Coronary artery (tissue), 2 donors: ENCODE data around the gene NRXN2.

Experiments
- DNase-seq: peaks from one replicate; pipeline ENCODE4 v3.0.0-alpha.2; 2017; ENCODE audit warnings: low spot score
- H3K27ac ChIP-seq, 2 donors: fragments of 200-600 bp; sonication (generic); one replicate each; pipeline ENCODE4 v1.5.1; 2016 to 2019
- H3K4me3 ChIP-seq: fragments of 200-600 bp; sonication (generic); 2 replicates; pipeline ENCODE4 v1.5.1; 2016; ENCODE audit warnings: mild to moderate bottlenecking, moderate library complexity
- TF ChIP-seq, protein P1 (sequence below): fragments of 200-600 bp; sonication (generic); IDR thresholded peaks from one replicate; pipeline ENCODE4 v1.5.1; 2019; ENCODE audit warnings: antibody characterized with exemption

The NRXN2 gene

DNA sequence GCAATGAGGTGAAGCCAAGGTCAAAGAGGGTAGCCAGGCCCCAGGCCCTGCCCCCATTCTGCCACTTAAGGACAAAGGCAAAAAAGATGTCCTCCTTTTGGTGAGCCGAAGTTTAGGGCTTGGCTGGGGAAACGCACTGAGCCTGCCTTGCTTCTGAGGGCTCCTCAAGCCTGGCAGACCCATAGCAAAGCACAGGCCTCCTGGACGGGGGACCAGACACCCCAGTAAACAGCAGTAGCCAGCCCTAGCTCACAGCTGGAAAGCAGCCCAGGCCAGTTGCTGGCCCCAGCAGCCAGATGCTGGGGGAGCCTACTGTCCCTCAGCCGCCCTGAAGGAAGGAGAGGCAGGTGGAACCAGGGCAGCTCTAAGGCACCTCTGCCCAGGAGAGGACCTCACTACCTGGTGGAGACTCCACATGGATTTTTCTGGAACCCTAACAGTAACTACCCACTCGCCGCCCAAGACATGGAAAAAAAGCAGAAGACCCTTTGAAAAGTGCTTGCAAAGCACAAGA, 40.6 kb upstream of the NRXN2 start:
- TF ChIP-seq, protein P1, sequence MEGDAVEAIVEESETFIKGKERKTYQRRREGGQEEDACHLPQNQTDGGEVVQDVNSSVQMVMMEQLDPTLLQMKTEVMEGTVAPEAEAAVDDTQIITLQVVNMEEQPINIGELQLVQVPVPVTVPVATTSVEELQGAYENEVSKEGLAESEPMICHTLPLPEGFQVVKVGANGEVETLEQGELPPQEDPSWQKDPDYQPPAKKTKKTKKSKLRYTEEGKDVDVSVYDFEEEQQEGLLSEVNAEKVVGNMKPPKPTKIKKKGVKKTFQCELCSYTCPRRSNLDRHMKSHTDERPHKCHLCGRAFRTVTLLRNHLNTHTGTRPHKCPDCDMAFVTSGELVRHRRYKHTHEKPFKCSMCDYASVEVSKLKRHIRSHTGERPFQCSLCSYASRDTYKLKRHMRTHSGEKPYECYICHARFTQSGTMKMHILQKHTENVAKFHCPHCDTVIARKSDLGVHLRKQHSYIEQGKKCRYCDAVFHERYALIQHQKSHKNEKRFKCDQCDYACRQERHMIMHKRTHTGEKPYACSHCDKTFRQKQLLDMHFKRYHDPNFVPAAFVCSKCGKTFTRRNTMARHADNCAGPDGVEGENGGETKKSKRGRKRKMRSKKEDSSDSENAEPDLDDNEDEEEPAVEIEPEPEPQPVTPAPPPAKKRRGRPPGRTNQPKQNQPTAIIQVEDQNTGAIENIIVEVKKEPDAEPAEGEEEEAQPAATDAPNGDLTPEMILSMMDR, result no peak
- peak overlapping the region; percentile 3 to 79 for H3K27ac ChIP-seq
- DNase-seq, result peak; percentile 68
- H3K4me3 ChIP-seq, result no peak overlapping the region

DNA sequence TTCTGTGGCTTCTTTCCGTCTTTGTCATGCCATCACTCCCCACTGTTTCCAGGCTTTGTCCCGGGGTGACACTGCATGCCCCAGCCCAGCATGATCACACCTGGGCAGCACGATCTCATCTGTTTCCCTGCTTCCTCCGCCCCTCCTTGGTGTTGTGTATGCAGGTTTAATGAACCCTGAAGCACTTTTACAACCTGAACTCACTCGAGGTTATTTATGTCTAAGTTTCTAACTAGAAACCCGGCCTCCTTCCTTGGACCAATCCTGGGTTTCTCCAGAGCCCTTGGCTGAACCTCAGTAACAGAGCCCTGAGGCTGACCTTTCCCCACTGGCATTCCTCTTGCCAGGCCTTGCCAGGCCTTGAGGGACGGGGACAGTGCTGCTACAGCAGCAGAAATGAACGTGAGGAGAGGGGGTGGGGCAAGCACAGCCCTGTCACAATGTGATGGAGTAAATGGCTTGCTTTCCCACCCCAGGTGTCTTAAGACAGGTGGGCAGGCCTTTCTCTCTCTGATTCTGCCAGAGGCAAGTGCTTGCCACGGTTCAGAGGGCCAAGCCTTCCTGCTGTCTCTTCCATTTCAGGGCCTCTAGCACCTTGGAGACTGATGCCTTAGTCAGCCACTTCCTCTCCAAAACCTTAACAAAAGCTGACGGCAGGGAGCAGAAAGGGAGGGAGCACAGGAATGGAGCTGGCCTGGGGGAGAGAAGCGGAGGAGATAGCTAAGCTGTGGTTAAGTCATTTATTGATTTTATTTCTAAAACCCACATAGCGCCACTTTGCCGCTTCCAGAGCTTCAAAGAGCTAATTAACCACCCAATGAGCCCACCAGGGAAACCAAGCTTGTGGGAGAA, 39.9 kb upstream of the NRXN2 start:
- DNase-seq, result peak; percentile 72
- no peak overlapping the region for H3K4me3 ChIP-seq
- TF ChIP-seq, protein P1, result no peak
- H3K27ac ChIP-seq, result peak overlapping the region; percentile 3 to 79

DNA sequence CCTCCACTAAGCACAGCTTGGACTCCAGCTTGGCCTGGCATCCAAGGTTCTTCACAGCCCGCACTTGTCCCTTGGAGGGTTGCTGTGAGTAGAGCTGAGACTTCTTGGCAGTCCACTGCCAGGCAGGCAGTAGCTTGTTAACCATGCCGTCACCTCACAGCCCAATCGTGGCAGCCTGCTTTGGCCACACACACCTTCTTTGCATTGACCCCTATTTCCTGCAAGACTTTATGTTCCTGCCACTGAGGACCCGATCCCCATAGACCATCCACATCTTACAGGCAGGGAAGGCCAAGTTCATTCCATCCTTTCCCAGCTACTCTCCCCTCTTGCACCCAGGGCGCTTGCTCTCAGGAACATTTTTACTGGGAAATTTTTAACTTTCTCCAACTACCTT, 39.3 kb upstream of the NRXN2 start:
- TF ChIP-seq, protein P1, result no peak
- Histone ChIP-seq H3K27ac (peak overlapping the region; percentile 3 to 79), H3K4me3 (no peak overlapping the region)
- DNase-seq, result no peak

DNA sequence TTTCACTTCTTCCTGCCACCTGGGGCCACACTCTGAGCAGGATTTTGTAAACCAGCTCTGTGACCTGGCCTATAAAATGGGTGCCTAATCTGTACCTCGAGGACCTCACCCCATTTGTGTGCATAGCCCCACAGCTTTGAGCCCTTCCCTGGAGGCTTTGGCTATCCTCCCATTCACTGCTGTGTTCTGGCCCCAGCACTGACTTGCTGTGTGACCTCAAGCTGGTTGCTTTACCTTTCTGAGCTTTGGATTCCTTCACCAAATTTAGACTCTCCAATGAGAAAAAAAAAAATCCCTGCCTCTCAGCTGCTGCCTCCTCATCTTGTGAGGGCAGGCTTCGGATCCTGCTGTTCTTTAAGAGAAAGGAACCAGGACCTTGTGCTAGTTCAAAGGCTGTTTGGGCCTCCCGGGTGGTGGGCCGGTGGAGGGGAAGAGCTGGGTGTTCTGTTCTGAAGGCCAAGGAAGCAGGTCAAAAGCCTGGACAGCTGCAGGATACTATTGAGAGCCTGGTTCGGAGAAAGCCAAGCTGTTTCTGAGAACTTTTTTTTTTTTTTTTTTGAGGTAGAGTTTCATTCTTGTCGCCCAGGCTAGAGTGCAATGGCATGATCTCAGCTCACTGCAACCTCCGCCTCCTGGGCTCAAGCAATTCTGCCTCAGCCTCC, 37.9 kb upstream of the NRXN2 start:
- TF ChIP-seq, protein P1, result no peak
- DNase-seq, result no peak
- peak overlapping the region; percentile 50 to 95 for H3K27ac ChIP-seq
- H3K4me3 ChIP-seq, result no peak overlapping the region

DNA sequence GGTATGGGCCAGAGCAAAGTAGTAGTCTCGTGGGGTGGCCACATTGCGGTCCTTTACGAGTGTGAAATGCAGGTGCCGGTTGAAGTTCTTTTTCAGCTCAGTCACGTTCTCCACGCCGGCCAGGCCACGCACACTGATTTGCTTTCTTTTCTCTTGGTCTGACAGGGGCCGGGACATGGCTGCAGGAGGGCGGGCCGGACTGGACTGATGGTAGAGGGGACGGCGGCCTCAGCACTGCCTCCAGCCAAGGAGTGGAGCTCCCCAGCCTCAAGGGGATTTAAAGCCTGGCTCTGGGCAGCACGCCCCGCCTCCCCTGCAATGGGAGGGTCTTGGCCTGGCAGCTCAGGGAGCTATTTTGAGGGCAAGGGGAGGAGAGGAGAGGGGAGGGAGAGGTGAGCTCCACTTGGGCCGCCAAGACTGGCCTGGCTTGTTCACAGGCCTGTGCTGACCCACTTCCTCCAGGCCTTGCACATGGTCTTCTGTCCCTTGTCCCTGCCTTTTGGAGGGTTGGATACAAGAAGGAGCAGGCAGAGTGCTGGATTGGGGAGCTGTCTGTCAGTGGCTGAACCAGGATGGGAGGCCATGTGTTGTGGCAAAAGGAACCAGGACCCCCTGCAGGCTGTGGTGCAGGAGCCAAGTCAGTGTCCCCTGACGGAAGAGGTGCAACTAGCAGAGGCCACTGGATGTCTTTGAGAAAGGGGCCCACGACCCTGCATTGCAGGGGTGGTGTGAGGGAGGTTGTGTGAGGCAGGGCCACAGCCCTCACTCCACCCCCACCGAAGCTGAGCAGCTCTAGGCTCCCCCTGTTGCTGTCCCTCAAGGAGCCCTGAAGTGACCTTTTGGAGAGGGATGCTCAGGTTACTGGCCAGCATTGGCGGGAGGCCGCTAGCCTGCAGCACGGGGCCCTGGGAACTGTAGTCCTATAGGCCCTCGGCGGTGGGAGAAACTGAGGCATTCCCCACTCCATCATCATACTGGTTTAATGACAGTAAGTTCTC, 37.0 kb upstream of the NRXN2 start, which contains the start of gene PYGM:
Gene PYGM (minus strand): TSS at position 253 of the 998 bp plus-strand sequence. CDS start 76 bp downstream, at position 177.
- DNase-seq, result peak; percentile 96
- peak within 1 kb of the TSS; percentile 72 for H3K4me3 ChIP-seq

More for the DNA sequence above, 37.0 kb upstream of the NRXN2 start, which contains the start of gene PYGM:
- TF ChIP-seq, protein P1, result no peak
- H3K27ac ChIP-seq, result peak within 1 kb of the TSS; percentile 78 to 95
